H9 (cell line): ENCODE measurements around the gene HADH. TPM values are rescaled to one million over a fixed set of nuclear protein-coding genes. Genes with fewer than 3 reads are reported as not detected.

ENCODE experiments used
- DNase-seq: peaks from one replicate; pipeline ENCODE4 v3.0.0-alpha.2; 2017
- H2AFZ ChIP-seq: one replicate; pipeline ENCODE4 v1.6.1; 2013; ENCODE audit warnings: mild to moderate bottlenecking, low read length, control low read depth, moderate library complexity
- H2AK5ac ChIP-seq: 2 replicates; pipeline ENCODE4 v1.6.1; 2013; ENCODE audit warnings: low read length, control low read depth, mixed read lengths; ENCODE audit not compliant: insufficient read length
- H2BK120ac ChIP-seq: one replicate; pipeline ENCODE4 v1.6.1; 2013; ENCODE audit warnings: low read depth, mild to moderate bottlenecking, low read length, control low read depth, inconsistent platforms; ENCODE audit not compliant: poor library complexity, severe bottlenecking
- H2BK12ac ChIP-seq: 2 replicates; pipeline ENCODE4 v1.6.1; 2013; ENCODE audit warnings: low read length, control low read depth, mixed read lengths, low read depth; ENCODE audit not compliant: insufficient read length
- H2BK15ac ChIP-seq: 2 replicates; pipeline ENCODE4 v1.6.1; 2013; ENCODE audit warnings: low read depth, low read length, control low read depth
- H2BK20ac ChIP-seq: one replicate; pipeline ENCODE4 v1.6.1; 2013; ENCODE audit warnings: low read depth, mild to moderate bottlenecking, low read length, control low read depth, inconsistent platforms; ENCODE audit not compliant: poor library complexity, severe bottlenecking
- H2BK5ac ChIP-seq: 2 replicates; pipeline ENCODE4 v1.6.1; 2013; ENCODE audit warnings: low read length, control low read depth, mixed read lengths; ENCODE audit not compliant: insufficient read length
- H3K14ac ChIP-seq: 2 replicates; pipeline ENCODE4 v1.6.1; 2013; ENCODE audit warnings: low read length, control low read depth; ENCODE audit not compliant: insufficient read depth
- H3K18ac ChIP-seq: 2 replicates; pipeline ENCODE4 v1.6.1; 2013; ENCODE audit warnings: low read depth, mild to moderate bottlenecking, mixed read lengths, low read length, control low read depth; ENCODE audit not compliant: insufficient read length
- H3K23ac ChIP-seq: 2 replicates; pipeline ENCODE4 v1.6.1; 2013; ENCODE audit warnings: low read length, control low read depth, mixed read lengths, low read depth; ENCODE audit not compliant: insufficient read length
- H3K23me2 ChIP-seq: 2 replicates; pipeline ENCODE4 v1.6.1; 2013; ENCODE audit warnings: low read depth, mild to moderate bottlenecking, mixed read lengths, low read length, control low read depth; ENCODE audit not compliant: insufficient read length, poor library complexity, severe bottlenecking
- H3K27ac ChIP-seq: 2 replicates; pipeline ENCODE4 v1.5.1; 2013; ENCODE audit warnings: low read length, control low read depth, mixed read lengths, low read depth; ENCODE audit not compliant: insufficient read length
- H3K27me3 ChIP-seq: 2 replicates; pipeline ENCODE4 v1.6.1; 2013; ENCODE audit warnings: low read length, control low read depth, inconsistent platforms; ENCODE audit not compliant: insufficient read depth
- H3K4ac ChIP-seq: 2 replicates; pipeline ENCODE4 v1.6.1; 2013; ENCODE audit warnings: low read depth, mild to moderate bottlenecking, control low read depth, inconsistent platforms, low read length, moderate library complexity
- H3K4me1 ChIP-seq: 2 replicates; pipeline ENCODE4 v1.6.1; 2013; ENCODE audit warnings: low read length, control low read depth, inconsistent platforms; ENCODE audit not compliant: insufficient read depth
- H3K4me2 ChIP-seq: 2 replicates; pipeline ENCODE4 v1.6.1; 2013; ENCODE audit warnings: low read length, control low read depth, mixed read lengths; ENCODE audit not compliant: insufficient read length, insufficient read depth
- H3K56ac ChIP-seq: 2 replicates; pipeline ENCODE4 v1.6.1; 2013; ENCODE audit warnings: low read depth, mild to moderate bottlenecking, mixed read lengths, low read length, control low read depth; ENCODE audit not compliant: insufficient read length
- H3K79me1 ChIP-seq: 2 replicates; pipeline ENCODE4 v1.6.1; 2013; ENCODE audit warnings: low read depth, mild to moderate bottlenecking, moderate library complexity, low read length, control low read depth, inconsistent platforms; ENCODE audit not compliant: insufficient read depth, poor library complexity, severe bottlenecking
- H3K79me2 ChIP-seq: 2 replicates; pipeline ENCODE4 v1.6.1; 2013; ENCODE audit warnings: low read length, control low read depth, inconsistent platforms; ENCODE audit not compliant: insufficient read depth
- H3K9ac ChIP-seq: 2 replicates; pipeline ENCODE4 v1.6.1; 2013; ENCODE audit warnings: low read length, control low read depth, mixed read lengths; ENCODE audit not compliant: insufficient read length; ENCODE audit errors: extremely low read depth
- H3K9me3 ChIP-seq: one replicate; pipeline ENCODE4 v1.6.1; 2013; ENCODE audit warnings: low read depth, low read length, inconsistent platforms; ENCODE audit not compliant: control insufficient read depth
- H3T11ph ChIP-seq: one replicate; pipeline ENCODE4 v1.6.1; 2013; ENCODE audit warnings: mild to moderate bottlenecking, low read length, control low read depth, inconsistent platforms
- H4K20me1 ChIP-seq: one replicate; pipeline ENCODE4 v1.6.1; 2013; ENCODE audit not compliant: control insufficient read depth, insufficient read length, insufficient read depth
- H4K5ac ChIP-seq: 2 replicates; pipeline ENCODE4 v1.6.1; 2013; ENCODE audit warnings: low read depth, mild to moderate bottlenecking, mixed read lengths, low read length, control low read depth; ENCODE audit not compliant: insufficient read length
- H4K8ac ChIP-seq: replicated peaks from 2 replicates; pipeline ENCODE4 v1.6.1; 2013; ENCODE audit warnings: low read length, control low read depth, mixed read lengths, low read depth; ENCODE audit not compliant: insufficient read length
- H4K91ac ChIP-seq: 2 replicates; pipeline ENCODE4 v1.6.1; 2013; ENCODE audit warnings: low read depth, mild to moderate bottlenecking, moderate library complexity, mixed read lengths, low read length, control low read depth; ENCODE audit not compliant: insufficient read length
- H3K27ac Mint-ChIP-seq, 3 experiments: 2 replicates in 2 of 3; 3 replicates in 1 of 3; pipeline ENCODE4 v1.8.0; 2020 to 2021; ENCODE audit warnings: mixed read lengths in 3 of 3, mild to moderate bottlenecking in 1 of 3, moderate library complexity in 1 of 3
- H3K27me3 Mint-ChIP-seq: 2 replicates; pipeline ENCODE4 v1.8.0; 2021; ENCODE audit warnings: low read depth, mild to moderate bottlenecking, moderate library complexity, mixed read lengths
- H3K36me3 Mint-ChIP-seq, 3 experiments: 2 replicates in 2 of 3; 3 replicates in 1 of 3; pipeline ENCODE4 v1.8.0; 2020 to 2021; ENCODE audit warnings: low read depth in 3 of 3, mixed read lengths in 3 of 3; ENCODE audit not compliant: insufficient read depth in 1 of 3
- H3K4me1 Mint-ChIP-seq, 2 experiments: 2 replicates each; pipeline ENCODE4 v1.8.0; 2020; ENCODE audit warnings: mixed read lengths in 2 of 2
- H3K4me3 Mint-ChIP-seq, 2 experiments: 2 replicates in 1 of 2; 3 replicates in 1 of 2; pipeline ENCODE4 v1.8.0; 2020 to 2021; ENCODE audit warnings: mild to moderate bottlenecking in 2 of 2, mixed read lengths in 2 of 2, moderate library complexity in 1 of 2
- H3K9me3 Mint-ChIP-seq, 2 experiments: 2 replicates in 1 of 2; 3 replicates in 1 of 2; pipeline ENCODE4 v1.8.0; 2020; ENCODE audit warnings: mild to moderate bottlenecking in 2 of 2, mixed read lengths in 2 of 2, moderate library complexity in 1 of 2
- CTCF ChIP-seq: fragments of 200-600 bp; sonication (generic); conservative IDR thresholded peaks from 3 replicates; pipeline ENCODE4 v1.8.0; 2021; ENCODE audit warnings: antibody characterized with exemption, mild to moderate bottlenecking
- WGBS: extraction: QIAGEN DNeasy Blood & Tissue Kit; methylation state at CpG from one replicate; pipeline ENCODE4 v1.1.7; 2013; ENCODE audit warnings: missing lambda C conversion rate, low lambda C conversion rate, mixed read lengths; ENCODE audit not compliant: insufficient read length; ENCODE audit errors: extremely low coverage; 5-methylcytosine and 5-hydroxymethylcytosine counted together
- total RNA-seq: library from RNA; stranded (reverse); gene quantifications from 2 replicates; pipeline ENCODE4 v1.2.1, GENCODE V29; 2021

Gene HADH
- total RNA-seq, 1 experiment from 2014 or later = 44.4 TPM

- no peak overlapping the region for H3K23ac ChIP-seq
- peaks cover 3% of the 10 kb centered on the region for H3K79me1 ChIP-seq
- Mint-ChIP-seq H3K27me3 (no peaks in the 10 kb centered on the region), H3K4me1 (peaks cover 17 to 25% of the 10 kb centered on the region in 2 experiments), H3K4me3 (no peak overlapping the region), H3K9me3 (peaks cover 14 to 17% of the 10 kb centered on the region in 2 experiments), H3K27ac (peak overlapping the region in 2 of 3 experiments; percentile 28 to 62; a peak in 2 of 7 replicates), H3K36me3 (peaks cover 33 to 50% (median 47%) of the 10 kb centered on the region in 3 experiments)
- H2BK20ac ChIP-seq = no peak overlapping the region
- no peak overlapping the region for H4K8ac ChIP-seq
- no peaks in the 10 kb centered on the region for H3K27me3 ChIP-seq
- H3K14ac ChIP-seq = no peak overlapping the region
- H2AK5ac ChIP-seq = no peak overlapping the region
- no peaks in the 10 kb centered on the region; the same call in 1 of the 2 replicates for H3K79me2 ChIP-seq
- H3K9ac ChIP-seq = no peak overlapping the region
- no peak overlapping the region for H2BK15ac ChIP-seq
- no peak overlapping the region for H3K56ac ChIP-seq
- no peak overlapping the region for H3K18ac ChIP-seq
- H3K4ac ChIP-seq = no peak overlapping the region
- peaks cover 5% of the 10 kb centered on the region; the same call in 1 of the 2 replicates for H3K4me1 ChIP-seq
- H2BK12ac ChIP-seq = no peak overlapping the region
- no peak overlapping the region for H4K5ac ChIP-seq
- TF ChIP-seq CTCF = no peak
- no CpG with 5 or more reads among the region's 4 CpGs for WGBS
- no peak for DNase-seq
- no peaks in the 10 kb centered on the region for H4K20me1 ChIP-seq
- no peaks in the 10 kb centered on the region for H3K23me2 ChIP-seq
- H3K27ac ChIP-seq = no peak overlapping the region
- H4K91ac ChIP-seq = no peak overlapping the region
- peaks cover 4% of the 10 kb centered on the region for H3K9me3 ChIP-seq
- H2AFZ ChIP-seq = no peak overlapping the region
- no peak overlapping the region for H2BK5ac ChIP-seq
- no peak overlapping the region for H3T11ph ChIP-seq
- no peak overlapping the region for H2BK120ac ChIP-seq
- H3K4me2 ChIP-seq = no peak overlapping the region
These were observed 14.4 kb downstream of the HADH start for GRCh38 chr4:108003982-108004515.
